ENCODE measurements around the gene BMPR1A.
"Not testable (repeated sequence)": the region's sequence is repeated elsewhere in the genome, so short reads cannot be mapped to it uniquely, and the experiment has no call there.

BMPR1A gene

DNA sequence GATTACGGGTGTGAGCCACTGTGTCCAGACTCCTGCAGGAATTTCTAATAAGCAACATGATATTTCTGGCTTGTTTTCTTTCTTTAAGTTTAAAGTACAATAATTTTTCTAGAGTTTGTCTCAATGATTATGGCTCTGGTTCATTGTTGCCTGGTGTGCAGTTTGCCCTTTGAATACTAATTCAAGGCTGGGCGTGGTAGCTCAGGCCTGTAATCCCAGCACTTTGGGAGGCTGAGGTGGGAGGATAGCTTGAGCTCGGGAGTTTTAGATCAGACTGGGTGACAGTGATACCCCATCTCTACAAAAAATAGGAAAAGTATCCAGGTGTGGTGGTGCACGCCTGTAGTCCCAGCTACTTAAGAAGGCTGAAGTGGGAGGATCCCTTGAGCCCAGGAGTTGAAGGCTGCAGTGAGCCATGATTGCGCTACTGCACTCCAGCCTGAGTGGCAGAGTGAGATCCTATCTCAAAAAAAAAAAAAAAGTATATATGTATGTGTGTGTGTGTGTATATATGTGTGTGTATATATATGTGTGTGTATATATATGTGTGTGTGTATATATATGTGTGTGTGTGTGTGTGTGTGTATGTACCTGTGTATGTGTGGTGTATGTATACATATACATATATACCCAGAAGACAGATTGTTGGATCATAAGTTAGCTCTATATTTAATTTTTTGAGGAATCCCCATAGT, 220.1 kb downstream of the BMPR1A start:
- Histone ChIP-seq H3K4me3 (ENCODE audit: severe bottlenecking) (no peak overlapping the region), H3K9me3 (ENCODE audit: severe bottlenecking) (no peaks in the 10 kb centered on the region), H3K27ac (ENCODE audit: poor library complexity, severe bottlenecking) (no peak overlapping the region), H3K27me3 (ENCODE audit: insufficient read depth, poor library complexity, severe bottlenecking) (no peaks in the 10 kb centered on the region), H3K4me1 (ENCODE audit: insufficient read depth, poor library complexity, severe bottlenecking) (peaks cover 18% of the 10 kb centered on the region), H3K36me3 (ENCODE audit: low read depth) (no peaks in the 10 kb centered on the region)
- no peak for DNase-seq (ENCODE audit: low spot score)
- no peak for ATAC-seq (ENCODE audit: low read depth)
- TF ChIP-seq, protein P1, sequence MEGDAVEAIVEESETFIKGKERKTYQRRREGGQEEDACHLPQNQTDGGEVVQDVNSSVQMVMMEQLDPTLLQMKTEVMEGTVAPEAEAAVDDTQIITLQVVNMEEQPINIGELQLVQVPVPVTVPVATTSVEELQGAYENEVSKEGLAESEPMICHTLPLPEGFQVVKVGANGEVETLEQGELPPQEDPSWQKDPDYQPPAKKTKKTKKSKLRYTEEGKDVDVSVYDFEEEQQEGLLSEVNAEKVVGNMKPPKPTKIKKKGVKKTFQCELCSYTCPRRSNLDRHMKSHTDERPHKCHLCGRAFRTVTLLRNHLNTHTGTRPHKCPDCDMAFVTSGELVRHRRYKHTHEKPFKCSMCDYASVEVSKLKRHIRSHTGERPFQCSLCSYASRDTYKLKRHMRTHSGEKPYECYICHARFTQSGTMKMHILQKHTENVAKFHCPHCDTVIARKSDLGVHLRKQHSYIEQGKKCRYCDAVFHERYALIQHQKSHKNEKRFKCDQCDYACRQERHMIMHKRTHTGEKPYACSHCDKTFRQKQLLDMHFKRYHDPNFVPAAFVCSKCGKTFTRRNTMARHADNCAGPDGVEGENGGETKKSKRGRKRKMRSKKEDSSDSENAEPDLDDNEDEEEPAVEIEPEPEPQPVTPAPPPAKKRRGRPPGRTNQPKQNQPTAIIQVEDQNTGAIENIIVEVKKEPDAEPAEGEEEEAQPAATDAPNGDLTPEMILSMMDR (IDR thresholded peaks at IDR 0.05; ENCODE audit: poor library complexity, severe bottlenecking), result no peak

DNA sequence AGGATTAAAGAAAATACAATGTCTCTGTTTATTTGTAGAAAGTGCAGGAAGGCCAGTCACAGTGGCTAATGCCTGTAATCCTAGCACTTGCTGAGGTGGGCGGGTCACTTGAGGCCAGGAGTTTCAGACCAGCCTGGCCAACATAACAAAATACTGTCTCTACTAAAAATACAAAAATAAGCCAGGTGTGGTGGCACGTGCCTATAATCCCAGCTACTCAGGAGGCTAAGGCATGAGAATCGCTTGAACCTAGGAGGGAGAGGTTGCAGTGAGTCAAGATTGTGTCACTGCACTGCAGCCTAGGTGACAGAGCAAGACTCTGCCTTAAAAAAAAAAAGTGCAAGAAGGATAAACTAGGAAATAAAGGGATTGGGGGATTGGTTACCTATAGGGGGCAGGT, 222.0 kb downstream of the BMPR1A start:
- H3K4me3 ChIP-seq (ENCODE audit: severe bottlenecking); H3K9me3 ChIP-seq (ENCODE audit: severe bottlenecking); ATAC-seq (ENCODE audit: low read depth); H3K27ac ChIP-seq (ENCODE audit: poor library complexity, severe bottlenecking); H3K36me3 ChIP-seq (ENCODE audit: low read depth); H3K4me1 ChIP-seq (ENCODE audit: insufficient read depth, poor library complexity, severe bottlenecking); H3K27me3 ChIP-seq (ENCODE audit: insufficient read depth, poor library complexity, severe bottlenecking); DNase-seq (ENCODE audit: low spot score): not testable (repeated sequence)

DNA sequence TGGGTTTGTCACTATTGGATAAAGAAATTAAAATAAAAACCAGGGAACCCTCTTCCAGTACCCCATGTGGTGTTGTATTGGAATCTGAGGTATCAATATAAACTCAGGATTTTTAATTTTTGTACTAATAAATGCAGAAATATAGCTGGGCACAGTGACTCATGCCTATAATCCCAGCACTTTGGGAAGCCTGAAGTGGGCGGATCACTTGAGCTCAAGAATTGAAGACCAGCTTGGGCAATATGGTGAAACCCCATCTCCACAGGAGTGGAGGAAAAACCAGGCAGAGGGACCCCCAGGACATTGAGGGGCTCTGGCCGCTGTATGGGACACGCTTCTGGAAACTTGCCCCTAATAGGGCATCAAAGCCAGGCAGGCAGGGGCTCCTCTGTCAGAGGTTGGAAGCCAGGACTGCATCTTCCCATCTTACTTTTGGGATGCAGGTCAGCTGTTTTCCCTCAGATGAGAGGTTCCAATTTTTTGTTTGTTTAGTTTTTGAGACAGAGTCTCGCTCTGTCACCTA, 222.9 kb downstream of the BMPR1A start:
- no peak overlapping the region for H3K27ac ChIP-seq (ENCODE audit: poor library complexity, severe bottlenecking)
- no peak overlapping the region for H3K4me3 ChIP-seq (ENCODE audit: severe bottlenecking)
- TF ChIP-seq, protein P1 (IDR thresholded peaks at IDR 0.05; ENCODE audit: poor library complexity, severe bottlenecking), result no peak
- peaks cover 6% of the 10 kb centered on the region for H3K4me1 ChIP-seq (ENCODE audit: insufficient read depth, poor library complexity, severe bottlenecking)
- no peaks in the 10 kb centered on the region for H3K36me3 ChIP-seq (ENCODE audit: low read depth)
- H3K9me3 ChIP-seq (ENCODE audit: severe bottlenecking), result no peaks in the 10 kb centered on the region
- DNase-seq (ENCODE audit: low spot score) (no peak), ATAC-seq (ENCODE audit: low read depth) (no peak)
- no peaks in the 10 kb centered on the region for H3K27me3 ChIP-seq (ENCODE audit: insufficient read depth, poor library complexity, severe bottlenecking)

DNA sequence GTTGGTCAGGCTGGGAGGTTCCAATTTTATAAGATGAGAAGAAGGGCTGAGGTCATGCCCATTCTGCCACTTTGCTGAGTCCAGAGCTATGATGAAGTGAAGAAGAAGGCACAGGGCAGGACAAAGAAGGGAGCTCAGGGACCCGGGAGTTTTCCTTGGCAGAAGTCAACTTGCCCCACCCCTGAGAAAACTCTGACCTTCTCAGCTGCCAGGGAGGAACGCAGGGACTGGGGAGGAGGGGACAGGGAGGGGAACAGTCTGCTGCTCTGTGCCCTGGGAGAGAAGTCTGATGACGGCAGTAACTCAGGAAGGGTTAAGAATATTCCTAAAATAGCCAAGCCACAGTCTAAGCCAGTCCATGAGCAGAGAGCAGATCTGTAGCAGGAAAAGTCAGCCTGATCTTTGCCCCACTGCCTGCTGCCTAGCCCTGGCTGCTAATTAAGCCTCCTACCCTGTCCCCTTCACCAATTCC, 223.6 kb downstream of the BMPR1A start:
- Histone ChIP-seq H3K36me3 (ENCODE audit: low read depth) (no peaks in the 10 kb centered on the region), H3K4me1 (ENCODE audit: insufficient read depth, poor library complexity, severe bottlenecking) (no peaks in the 10 kb centered on the region), H3K27ac (ENCODE audit: poor library complexity, severe bottlenecking) (no peak overlapping the region), H3K4me3 (ENCODE audit: severe bottlenecking) (no peak overlapping the region), H3K9me3 (ENCODE audit: severe bottlenecking) (no peaks in the 10 kb centered on the region), H3K27me3 (ENCODE audit: insufficient read depth, poor library complexity, severe bottlenecking) (no peaks in the 10 kb centered on the region)
- ATAC-seq (ENCODE audit: low read depth) (no peak; the same call in 2 of the 3 replicates), DNase-seq (ENCODE audit: low spot score) (no peak)
- TF ChIP-seq, protein P1 (IDR thresholded peaks at IDR 0.05; ENCODE audit: poor library complexity, severe bottlenecking), result no peak

DNA sequence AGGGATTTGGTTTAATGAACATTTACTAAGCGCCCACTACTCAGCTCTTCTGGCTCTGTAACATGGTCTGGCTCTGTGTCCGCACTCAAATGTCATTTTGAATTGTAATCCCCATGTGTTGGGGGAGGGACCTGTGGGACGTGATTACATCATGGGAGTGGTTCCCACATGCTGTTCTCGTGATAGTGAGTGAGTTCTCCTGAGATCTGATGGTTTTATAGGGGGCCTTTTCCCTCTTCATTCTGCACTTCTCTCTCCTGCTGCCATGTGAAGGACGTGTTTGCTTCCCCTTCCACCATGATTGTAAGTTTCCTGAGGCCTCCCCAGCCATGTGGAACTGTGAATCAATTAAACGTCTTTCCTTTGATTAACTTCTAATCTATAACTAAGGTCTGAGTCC, 224.6 kb downstream of the BMPR1A start:
- H3K27me3 ChIP-seq (ENCODE audit: insufficient read depth, poor library complexity, severe bottlenecking); H3K4me3 ChIP-seq (ENCODE audit: severe bottlenecking); ATAC-seq (ENCODE audit: low read depth); H3K4me1 ChIP-seq (ENCODE audit: insufficient read depth, poor library complexity, severe bottlenecking); H3K9me3 ChIP-seq (ENCODE audit: severe bottlenecking); H3K36me3 ChIP-seq (ENCODE audit: low read depth); H3K27ac ChIP-seq (ENCODE audit: poor library complexity, severe bottlenecking); DNase-seq (ENCODE audit: low spot score): not testable (repeated sequence)

DNA sequence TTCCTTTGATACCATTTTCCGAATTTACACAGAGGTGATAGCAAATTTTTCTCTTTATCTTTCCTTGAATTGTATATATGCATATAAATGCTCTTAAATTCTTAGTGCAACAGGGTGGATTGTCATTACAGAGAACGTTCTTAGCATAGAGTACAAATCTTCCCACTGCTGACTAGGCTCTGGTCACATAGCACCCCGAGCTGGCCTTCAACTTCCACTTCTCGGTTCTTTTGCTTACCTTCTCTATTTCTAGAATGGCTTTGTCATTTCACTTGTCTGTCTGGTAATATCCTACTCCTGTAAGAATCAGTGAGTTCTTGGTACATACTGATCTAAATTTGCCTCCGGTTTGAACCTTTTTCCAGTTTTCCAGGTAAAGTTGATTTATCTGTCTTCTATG, 225.3 kb downstream of the BMPR1A start:
- H3K9me3 ChIP-seq (ENCODE audit: severe bottlenecking), result no peaks in the 10 kb centered on the region
- TF ChIP-seq, protein P1 (IDR thresholded peaks at IDR 0.05; ENCODE audit: poor library complexity, severe bottlenecking), result no peak
- no peaks in the 10 kb centered on the region for H3K36me3 ChIP-seq (ENCODE audit: low read depth)
- ATAC-seq (ENCODE audit: low read depth), result no peak
- DNase-seq (ENCODE audit: low spot score), result no peak
- H3K27ac ChIP-seq (ENCODE audit: poor library complexity, severe bottlenecking), result no peak overlapping the region
- no peaks in the 10 kb centered on the region for H3K4me1 ChIP-seq (ENCODE audit: insufficient read depth, poor library complexity, severe bottlenecking)
- H3K27me3 ChIP-seq (ENCODE audit: insufficient read depth, poor library complexity, severe bottlenecking), result no peaks in the 10 kb centered on the region
- H3K4me3 ChIP-seq (ENCODE audit: severe bottlenecking), result no peak overlapping the region

Measured in RWPE2 (cell line).